Measurements from ENCODE around the gene ITGB3. TPM values are rescaled to one million over a fixed set of nuclear protein-coding genes. Genes with fewer than 3 reads are reported as not detected.

The ITGB3 gene
- total and polyA plus RNA-seq, 10 of the 15 experiments (the other 5 are each of a cell fraction or from before 2014, with no cell fraction given): 0.69 to 22.8 (median 13.6) TPM

- TF ChIP-seq ZBTB40 (IDR thresholded peaks at IDR 0.05; ENCODE audit: borderline replicate concordance) (no peak; the same call in 1 of the 2 replicates), NRF1 (conservative IDR thresholded peaks at IDR 0.05; ENCODE audit: low read depth, low read length) (no peak), ZNF687 (IDR thresholded peaks at IDR 0.05) (no peak), RELB (IDR thresholded peaks at IDR 0.05; ENCODE audit: low read depth) (0 out of 2 replicates have a peak, but pooled peaks have one; percentile 15), PML (IDR thresholded peaks at IDR 0.05; ENCODE audit: low read length) (no peak), SMARCA5 (IDR thresholded peaks at IDR 0.05) (no peak), HDAC6 (IDR thresholded peaks at IDR 0.05; ENCODE audit: unreplicated experiment) (peak; percentile 89), MLLT1 (IDR thresholded peaks at IDR 0.05) (no peak), ZZZ3 (IDR thresholded peaks at IDR 0.05; ENCODE audit: control insufficient read depth, insufficient read length, low read depth) (no peak), EGR1 (IDR thresholded peaks at IDR 0.05; ENCODE audit: borderline replicate concordance in 1 of 2, low read depth in 2 of 2, low read length in 2 of 2) (no peak), RAD51 (IDR thresholded peaks at IDR 0.05) (no peak), RAD21 (IDR thresholded peaks at IDR 0.05; ENCODE audit: insufficient read depth, low read depth, low read length) (peak; percentile 9; the same call in 1 of the 2 replicates), WRNIP1 (IDR thresholded peaks at IDR 0.05; ENCODE audit: borderline replicate concordance, low read depth, low read length) (no peak)
Measured at GRCh38 chr17:47254403-47254943, 846 bp downstream of the ITGB3 start (continued).
